Right forelimb (tissue), 1 donor: ENCODE measurements around the gene ZNF420.
A peak's percentile ranks its signal among the peaks of the same experiment; 100 is the strongest.
"Not testable (repeated sequence)": the region's sequence is repeated elsewhere in the genome, so short reads cannot be mapped to it uniquely, and the experiment has no call there.

Source experiments
- DNase-seq: peaks from one replicate; pipeline ENCODE4 v3.0.0-alpha.2; 2018

ZNF420 gene

DNA sequence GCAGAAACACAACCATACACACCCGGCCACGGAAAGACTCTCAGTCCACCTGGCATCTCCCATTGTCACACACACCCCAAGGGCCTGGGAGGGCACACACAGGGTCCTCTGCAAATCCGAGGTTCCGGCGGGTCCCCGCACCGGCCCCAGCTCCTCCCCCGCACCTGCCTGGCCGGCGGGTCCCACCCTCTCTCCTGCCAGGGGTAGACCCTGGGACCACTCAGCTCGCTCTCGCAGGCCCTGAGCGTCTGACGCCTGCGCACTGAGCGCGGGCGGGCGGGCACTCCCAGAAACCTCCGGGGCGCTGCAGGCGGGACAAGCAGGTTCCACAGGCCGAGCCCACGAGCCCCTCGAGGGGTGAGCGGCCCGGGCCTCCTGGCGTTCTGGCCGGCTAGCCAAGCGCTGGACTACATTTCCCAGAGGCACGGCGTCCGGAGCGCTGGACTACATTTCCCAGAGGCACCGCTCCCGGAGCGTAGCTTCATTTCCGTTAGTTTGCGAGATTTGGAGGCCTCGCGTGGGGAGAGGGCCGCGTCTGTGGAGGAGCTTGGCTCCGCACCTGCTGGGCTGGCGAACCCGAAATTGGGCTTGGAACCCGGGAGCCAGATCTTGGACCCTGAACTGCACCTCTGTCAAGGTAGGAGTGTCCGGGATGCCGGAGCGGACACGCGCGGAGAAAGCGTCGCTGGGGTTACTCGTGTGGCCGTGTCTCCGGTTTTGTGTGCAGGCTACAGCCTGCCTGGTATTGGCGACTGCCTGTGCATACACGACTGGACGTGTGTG lies at the start of gene ZNF420:
Gene ZNF420, plus strand, starts transcription at position 500 of the 783 bp plus-strand sequence. CDS start 10,686 bp downstream, outside the sequence.
- peak; percentile 94 for DNase-seq

GRCh38 chr19:37045140-37045539 lies 33.1 kb upstream of the ZNF420 start:
- DNase-seq: no peak

- DNase-seq: no peak
These were observed 22.9 kb upstream of the ZNF420 start for GRCh38 chr19:37055330-37055729.

DNA sequence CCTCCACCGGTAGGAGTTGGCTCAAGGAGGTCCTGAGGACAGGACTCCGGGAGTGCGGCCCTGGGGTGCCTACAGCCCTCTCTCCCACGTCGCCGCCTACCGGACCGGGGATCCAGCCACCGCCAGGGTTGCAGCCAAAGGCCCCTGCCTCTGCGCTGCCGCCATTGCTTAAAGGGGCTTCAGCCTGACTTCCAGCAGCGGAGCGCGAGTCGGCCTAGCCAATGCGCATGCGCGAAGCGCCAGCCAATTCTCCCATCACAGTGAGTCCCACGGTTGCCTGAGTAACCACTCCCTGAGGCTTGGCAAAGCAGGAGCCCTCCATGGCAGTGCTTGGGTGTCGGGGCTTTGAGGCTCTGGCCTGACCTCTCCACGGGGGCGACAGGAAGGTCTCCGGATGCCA lies 21.5 kb upstream of the ZNF420 start:
- DNase-seq: no peak

DNA sequence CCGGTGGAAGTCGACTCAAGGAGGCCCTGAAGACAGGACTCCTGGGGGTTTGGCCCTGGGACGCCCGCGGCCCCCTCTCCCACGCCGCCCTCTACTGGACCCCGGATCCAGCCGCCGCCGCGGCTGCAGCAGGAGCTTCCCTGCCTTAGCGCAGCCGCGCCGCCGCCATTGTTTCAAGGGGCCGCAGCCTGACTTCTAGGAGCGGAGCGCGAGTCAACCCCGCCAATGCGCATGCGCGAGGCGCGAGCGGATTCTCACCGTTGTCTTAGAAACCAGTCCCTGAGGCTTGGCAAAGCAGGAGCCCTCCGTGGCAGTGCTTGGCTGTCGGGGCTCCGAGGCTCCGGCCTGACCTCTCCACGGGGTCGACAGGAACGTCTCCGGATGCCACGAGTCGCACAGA lies 19.1 kb upstream of the ZNF420 start:
- DNase-seq: no peak

- not testable (repeated sequence) for DNase-seq
These were observed 13.3 kb upstream of the ZNF420 start for GRCh38 chr19:37064886-37065285.

- no peak for DNase-seq
These were observed 4.1 kb upstream of the ZNF420 start for GRCh38 chr19:37074111-37074510.

DNA sequence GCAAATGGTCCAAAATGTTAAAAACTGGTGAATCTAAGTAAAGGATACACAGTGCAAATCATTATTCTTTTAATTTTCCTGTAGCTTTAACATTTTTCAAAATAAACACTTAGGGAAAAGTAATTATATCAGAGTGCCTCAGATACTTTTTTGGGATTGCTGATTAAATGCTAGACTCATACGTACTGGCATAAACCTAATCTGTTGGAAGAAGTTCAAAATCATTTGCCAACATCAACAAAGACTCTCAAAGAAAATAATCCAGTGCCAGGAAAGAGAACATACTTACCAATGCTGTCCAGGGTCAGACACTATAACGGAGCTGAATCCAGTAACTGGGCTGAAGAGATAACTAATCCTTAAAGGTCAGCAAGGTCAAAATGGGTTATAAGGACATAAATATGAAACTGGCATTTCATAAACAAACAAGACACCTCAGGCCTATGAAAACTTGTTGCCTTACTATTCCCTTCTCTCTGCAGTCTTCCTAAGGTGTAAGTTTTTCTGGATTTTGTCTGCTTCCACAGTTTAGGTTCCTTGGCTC lies 3.3 kb upstream of the ZNF420 start:
- DNase-seq: no peak

GRCh38 chr19:37076524-37076923 lies 1.7 kb upstream of the ZNF420 start:
- DNase-seq: not testable (repeated sequence)

DNA sequence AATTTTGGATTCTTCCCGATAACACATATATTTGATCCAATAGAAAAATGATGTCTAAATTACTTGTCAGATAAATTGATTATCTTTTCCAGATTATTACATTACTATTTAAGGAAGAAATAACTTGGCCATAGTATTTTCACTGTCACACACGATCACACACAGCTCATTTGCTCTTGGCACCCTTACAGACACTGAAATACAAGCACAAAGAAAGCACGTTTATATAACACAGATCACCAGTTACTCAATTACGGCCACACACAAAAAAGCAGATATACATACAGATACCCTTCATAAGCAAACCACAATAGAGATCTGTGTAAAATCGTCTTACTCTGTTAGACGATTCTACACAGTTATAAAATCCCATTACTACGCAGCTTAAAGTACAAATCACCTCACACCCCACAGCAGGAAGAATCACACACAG lies 716 bp upstream of the ZNF420 start:
- DNase-seq: no peak

GRCh38 chr19:37078717-37079032 lies 442 bp downstream of the ZNF420 start:
- DNase-seq: no peak

DNA sequence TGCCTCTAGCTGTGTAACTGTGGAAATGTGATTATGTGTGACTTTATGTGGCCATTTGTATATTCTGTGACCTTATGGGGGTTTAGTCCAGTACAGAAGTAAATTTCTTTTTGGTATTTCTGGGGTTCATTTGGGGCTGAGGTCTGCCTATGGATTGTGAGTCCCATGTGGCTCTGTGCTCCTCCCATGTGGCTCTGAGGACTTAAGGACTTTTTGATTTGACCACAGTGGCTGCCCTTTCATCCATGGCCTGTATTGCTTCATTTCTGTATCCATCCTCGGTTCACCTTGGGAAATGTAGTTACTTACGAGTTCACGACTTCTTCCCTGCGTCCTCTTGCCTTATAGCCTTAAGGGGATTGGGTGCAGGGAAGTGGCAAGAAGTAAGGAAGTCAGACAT lies 1.0 kb downstream of the ZNF420 start:
- DNase-seq: no peak

- DNase-seq: no peak
These were observed 4.1 kb downstream of the ZNF420 start for GRCh38 chr19:37082307-37082706.

DNA sequence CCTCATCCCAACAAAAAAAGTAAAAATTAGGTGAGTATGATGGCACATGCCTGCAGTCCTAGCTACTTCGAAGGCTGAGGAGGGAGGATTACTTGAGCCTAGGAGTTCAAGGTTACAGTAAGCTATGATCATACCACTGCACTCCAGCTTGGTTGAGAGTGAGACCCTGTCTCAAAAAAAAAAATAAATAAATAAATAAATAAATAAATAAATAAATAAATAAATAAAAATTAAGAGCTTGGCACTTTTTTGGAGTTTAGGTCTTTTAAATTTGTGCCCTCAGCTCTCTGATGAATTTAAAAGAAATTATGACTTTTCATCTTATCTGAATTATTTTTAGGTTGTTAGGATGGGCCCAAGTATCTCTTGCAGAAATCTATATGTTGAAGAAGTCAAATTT lies 8.9 kb downstream of the ZNF420 start:
- DNase-seq: no peak

GRCh38 chr19:37095859-37096258 lies 17.6 kb downstream of the ZNF420 start:
- DNase-seq: no peak

- no peak for DNase-seq
These were observed 20.3 kb downstream of the ZNF420 start for GRCh38 chr19:37098570-37098969.

DNA sequence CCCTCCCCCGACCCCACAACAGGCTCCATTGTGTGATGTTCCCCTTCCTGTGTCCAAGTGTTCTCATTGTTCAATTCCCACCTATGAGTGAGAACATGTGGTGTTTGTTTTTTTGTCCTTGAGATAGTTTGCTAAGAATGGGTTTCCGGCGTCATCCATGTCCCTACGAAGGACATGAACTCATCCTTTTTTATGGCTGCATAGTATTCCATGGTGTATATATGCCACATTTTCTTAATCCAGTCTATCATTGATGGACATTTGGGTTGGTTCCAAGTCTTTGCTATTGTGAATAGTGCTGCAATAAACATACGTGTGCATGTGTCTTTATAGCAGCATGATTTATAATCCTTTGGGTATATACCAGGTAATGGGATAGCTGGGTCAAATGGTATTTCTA lies 25.9 kb downstream of the ZNF420 start:
- DNase-seq: not testable (repeated sequence)

- DNase-seq: not testable (repeated sequence)
These were observed 33.5 kb downstream of the ZNF420 start for GRCh38 chr19:37111753-37112152.

DNA sequence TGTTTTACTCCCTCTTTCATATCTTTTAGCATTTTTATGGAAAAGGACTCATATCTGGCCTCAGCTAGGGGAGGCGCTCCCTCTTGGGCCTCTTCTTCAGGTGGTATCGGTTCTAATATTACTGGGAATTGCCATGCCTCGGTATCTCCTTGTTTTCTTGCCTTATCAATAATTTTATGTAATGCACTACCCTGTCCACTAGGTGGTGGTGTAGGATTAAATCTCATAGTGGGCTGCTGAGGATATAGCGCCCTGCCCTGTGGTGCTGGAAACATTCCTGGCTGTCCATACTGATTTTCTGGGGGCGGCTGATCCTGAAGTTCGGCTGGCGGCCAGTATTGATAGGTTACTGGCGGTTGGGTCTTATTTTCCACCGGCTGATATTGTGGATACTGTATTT lies 35.8 kb downstream of the ZNF420 start:
- DNase-seq: no peak

GRCh38 chr19:37122093-37122492 lies 43.9 kb downstream of the ZNF420 start:
- not testable (repeated sequence) for DNase-seq

DNA sequence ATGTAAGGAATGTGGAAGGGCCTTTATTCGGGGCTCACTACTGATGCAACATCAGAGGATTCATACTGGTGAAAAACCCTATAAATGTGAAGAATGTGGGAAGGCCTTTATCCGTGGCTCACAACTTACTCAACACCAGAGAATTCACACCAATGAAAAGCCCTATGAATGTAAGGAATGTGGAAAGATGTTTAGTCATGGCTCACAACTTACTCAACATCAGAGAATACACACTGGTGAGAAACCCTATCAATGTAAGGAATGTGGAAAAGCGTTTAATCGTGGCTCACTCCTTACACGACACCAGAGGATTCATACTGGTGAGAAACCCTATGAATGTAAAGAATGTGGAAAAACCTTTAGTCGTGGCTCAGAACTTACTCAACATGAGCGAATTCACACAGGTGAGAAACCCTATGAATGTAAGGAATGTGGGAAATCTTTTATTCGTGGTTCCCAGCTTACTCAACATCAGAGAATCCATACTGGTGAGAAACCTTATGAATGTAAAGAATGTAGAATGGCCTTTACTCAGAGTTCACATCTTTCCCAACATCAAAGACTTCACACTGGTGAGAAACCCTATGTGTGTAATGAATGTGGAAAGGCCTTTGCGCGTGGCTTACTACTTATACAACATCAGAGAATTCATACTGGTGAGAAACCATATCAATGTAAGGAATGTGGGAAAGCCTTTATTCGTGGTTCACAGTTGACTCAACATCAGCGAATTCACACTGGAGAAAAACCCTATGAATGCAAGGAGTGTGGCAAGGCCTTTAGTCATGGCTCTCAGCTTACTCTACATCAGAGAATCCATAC lies 50.0 kb downstream of the ZNF420 start:
- DNase-seq: no peak

GRCh38 chr19:37128821-37129177 lies 50.6 kb downstream of the ZNF420 start:
- DNase-seq: no peak

GRCh38 chr19:37136111-37136510 lies 57.9 kb downstream of the ZNF420 start:
- no peak for DNase-seq

DNA sequence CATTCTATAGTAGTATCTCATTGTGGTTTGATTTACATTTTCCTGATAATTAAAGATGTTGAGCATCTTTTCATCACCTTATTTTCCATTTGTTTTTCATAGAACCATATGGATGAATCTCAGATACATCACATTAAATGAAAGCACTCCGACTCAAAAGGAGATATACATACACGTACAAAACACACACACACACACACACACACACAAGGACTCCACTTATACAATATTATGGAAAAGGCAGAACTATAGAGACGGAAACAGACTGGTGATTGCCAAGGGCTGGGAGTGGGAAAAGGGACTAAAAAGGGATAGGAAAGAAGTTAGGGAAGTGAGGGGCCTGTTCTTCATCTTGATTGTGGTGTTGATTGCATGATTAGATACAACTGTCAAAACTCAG lies 70.0 kb downstream of the ZNF420 start:
- DNase-seq: no peak
